Measurements from ENCODE around the gene AAMP.
"Not testable (repeated sequence)": the region's sequence is repeated elsewhere in the genome, so short reads cannot be mapped to it uniquely, and the experiment has no call there.

Gene AAMP

DNA sequence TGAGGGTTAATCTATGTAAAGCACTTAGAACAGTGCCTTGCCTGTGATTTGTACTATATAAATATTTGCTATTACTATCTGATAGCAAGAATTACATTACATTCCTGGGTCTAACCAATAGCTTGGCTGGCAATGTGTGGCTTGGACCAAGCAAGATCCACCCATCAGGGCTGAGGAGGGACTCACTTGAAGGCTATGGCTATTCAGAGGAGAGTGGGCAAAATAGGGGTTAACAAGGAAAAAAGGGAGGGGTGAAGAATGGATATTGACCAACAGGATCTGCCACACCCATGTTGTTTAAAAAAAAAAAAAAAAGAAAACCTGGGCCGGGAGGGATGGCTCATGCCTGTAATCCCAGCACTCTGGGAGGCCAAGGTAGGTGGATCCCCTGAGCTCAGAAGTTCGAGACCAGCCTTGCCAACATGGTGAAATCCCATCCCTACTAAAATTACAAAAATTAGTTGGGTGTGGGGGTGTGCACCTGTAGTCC lies 42.4 kb upstream of the AAMP start:
- Histone ChIP-seq H3K4me3 (ENCODE audit: insufficient read depth, low read length, poor library complexity, severe bottlenecking) (no peak overlapping the region), H3K79me2 (ENCODE audit: insufficient read depth, low read length) (no peaks in the 10 kb centered on the region), H3K4me2 (ENCODE audit: low read depth, low read length, poor library complexity, severe bottlenecking) (no peak overlapping the region), H4K20me1 (ENCODE audit: low read depth, low read length) (no peaks in the 10 kb centered on the region), H3F3A (ENCODE audit: insufficient read depth) (no peaks in the 10 kb centered on the region), H3K9me3 (ENCODE audit: insufficient read depth, low read length) (no peaks in the 10 kb centered on the region), H3K9me2 (replicated peaks; ENCODE audit: insufficient read depth, low read length) (no peaks in the 10 kb centered on the region), H3K27ac (ENCODE audit: low read depth, low read length) (no peak overlapping the region), H3K27me3 (ENCODE audit: low read length) (no peaks in the 10 kb centered on the region), H2AFZ (ENCODE audit: low read depth, low read length, severe bottlenecking) (no peak overlapping the region), H3K36me3 (ENCODE audit: low read length) (no peaks in the 10 kb centered on the region), H3K9ac (ENCODE audit: low read length) (no peak overlapping the region)
- no peak for TF ChIP-seq EZH2phosphoT487 (conservative IDR thresholded peaks at IDR 0.05; ENCODE audit: low read length)
- TF ChIP-seq, protein P1, sequence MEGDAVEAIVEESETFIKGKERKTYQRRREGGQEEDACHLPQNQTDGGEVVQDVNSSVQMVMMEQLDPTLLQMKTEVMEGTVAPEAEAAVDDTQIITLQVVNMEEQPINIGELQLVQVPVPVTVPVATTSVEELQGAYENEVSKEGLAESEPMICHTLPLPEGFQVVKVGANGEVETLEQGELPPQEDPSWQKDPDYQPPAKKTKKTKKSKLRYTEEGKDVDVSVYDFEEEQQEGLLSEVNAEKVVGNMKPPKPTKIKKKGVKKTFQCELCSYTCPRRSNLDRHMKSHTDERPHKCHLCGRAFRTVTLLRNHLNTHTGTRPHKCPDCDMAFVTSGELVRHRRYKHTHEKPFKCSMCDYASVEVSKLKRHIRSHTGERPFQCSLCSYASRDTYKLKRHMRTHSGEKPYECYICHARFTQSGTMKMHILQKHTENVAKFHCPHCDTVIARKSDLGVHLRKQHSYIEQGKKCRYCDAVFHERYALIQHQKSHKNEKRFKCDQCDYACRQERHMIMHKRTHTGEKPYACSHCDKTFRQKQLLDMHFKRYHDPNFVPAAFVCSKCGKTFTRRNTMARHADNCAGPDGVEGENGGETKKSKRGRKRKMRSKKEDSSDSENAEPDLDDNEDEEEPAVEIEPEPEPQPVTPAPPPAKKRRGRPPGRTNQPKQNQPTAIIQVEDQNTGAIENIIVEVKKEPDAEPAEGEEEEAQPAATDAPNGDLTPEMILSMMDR (IDR thresholded peaks at IDR 0.05; ENCODE audit: insufficient read depth, low read length, poor library complexity, severe bottlenecking) = no peak

DNA sequence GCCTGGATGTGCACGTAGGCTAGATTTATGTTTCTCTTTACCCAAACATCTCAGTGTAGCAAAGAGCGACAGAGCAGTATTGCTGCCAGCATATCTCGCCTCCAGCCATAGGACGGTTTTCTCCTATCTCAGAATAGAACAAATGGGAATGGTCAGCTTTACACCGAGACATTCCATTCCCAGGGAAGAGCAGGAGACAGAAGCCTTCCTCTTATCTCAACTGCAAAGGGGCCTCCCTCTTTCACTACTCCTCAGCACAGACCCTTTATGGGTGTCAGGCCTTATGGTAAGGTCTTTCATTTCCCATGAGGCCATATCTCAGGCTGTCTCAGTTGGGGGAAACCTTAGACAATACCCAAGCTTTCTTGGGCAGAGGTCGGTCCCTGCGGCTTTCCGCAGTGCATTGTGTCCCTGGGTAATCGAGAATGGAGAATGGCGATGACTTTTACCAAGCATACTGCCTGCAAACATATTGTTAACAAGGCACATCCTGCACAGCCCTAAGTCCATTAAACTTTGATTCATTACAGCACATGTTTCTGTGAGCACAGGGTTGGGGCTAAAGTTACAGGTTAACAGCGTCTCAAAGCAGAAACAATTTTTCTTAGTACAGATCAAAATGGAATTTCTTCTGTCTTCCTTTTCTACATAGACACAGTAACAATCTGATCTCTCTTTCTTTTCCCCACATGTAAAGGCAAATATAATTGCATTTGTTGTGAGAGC lies 41.8 kb upstream of the AAMP start:
- H3K9me3 ChIP-seq (ENCODE audit: insufficient read depth, low read length); H3K27me3 ChIP-seq (ENCODE audit: low read length); H3K9ac ChIP-seq (ENCODE audit: low read length); H3K4me3 ChIP-seq (ENCODE audit: insufficient read depth, low read length, poor library complexity, severe bottlenecking); H3K36me3 ChIP-seq (ENCODE audit: low read length); H3K79me2 ChIP-seq (ENCODE audit: insufficient read depth, low read length); H2AFZ ChIP-seq (ENCODE audit: low read depth, low read length, severe bottlenecking); H4K20me1 ChIP-seq (ENCODE audit: low read depth, low read length); H3F3A ChIP-seq (ENCODE audit: insufficient read depth); H3K27ac ChIP-seq (ENCODE audit: low read depth, low read length); H3K9me2 ChIP-seq (replicated peaks; ENCODE audit: insufficient read depth, low read length); H3K4me2 ChIP-seq (ENCODE audit: low read depth, low read length, poor library complexity, severe bottlenecking): not testable (repeated sequence)

DNA sequence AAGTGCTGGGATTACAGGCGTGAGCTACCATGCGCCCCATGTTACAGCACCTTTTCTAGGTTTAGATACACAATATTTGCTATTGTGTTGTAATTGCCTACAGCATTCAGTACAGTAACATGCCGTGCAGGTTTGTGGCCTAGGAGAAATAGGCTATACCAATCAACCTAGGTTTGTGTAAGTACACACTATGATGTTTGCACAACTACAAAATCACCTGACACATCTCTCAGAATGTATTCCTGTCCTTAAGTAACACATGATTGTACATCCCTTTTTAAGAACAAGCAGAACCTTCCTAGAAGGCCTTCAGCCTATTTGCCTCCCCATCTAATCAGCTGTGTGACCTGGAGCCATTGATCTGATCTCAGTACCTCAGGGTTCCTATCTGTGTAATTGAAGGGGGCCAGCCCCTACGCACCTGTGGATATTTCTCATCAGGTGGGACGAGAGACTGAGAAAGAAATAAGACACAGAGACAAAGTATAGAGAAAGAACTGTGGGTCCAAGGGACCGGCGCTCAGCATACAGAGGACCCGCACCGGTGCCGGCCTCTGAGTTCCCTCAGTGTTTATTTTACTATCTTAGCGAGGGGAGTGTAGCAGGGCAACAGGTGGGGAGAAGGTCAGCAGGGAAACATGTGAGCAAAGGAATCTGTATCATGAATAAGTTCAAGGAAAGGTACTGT lies 41.1 kb upstream of the AAMP start:
- H3K4me3 ChIP-seq (ENCODE audit: insufficient read depth, low read length, poor library complexity, severe bottlenecking) = no peak overlapping the region
- no peaks in the 10 kb centered on the region for H4K20me1 ChIP-seq (ENCODE audit: low read depth, low read length)
- no peaks in the 10 kb centered on the region for H3K27me3 ChIP-seq (ENCODE audit: low read length)
- H2AFZ ChIP-seq (ENCODE audit: low read depth, low read length, severe bottlenecking) = no peak overlapping the region
- H3K4me2 ChIP-seq (ENCODE audit: low read depth, low read length, poor library complexity, severe bottlenecking) = no peak overlapping the region
- no peaks in the 10 kb centered on the region for H3F3A ChIP-seq (ENCODE audit: insufficient read depth)
- no peaks in the 10 kb centered on the region for H3K79me2 ChIP-seq (ENCODE audit: insufficient read depth, low read length)
- no peaks in the 10 kb centered on the region for H3K9me2 ChIP-seq (replicated peaks; ENCODE audit: insufficient read depth, low read length)
- H3K9ac ChIP-seq (ENCODE audit: low read length) = no peak overlapping the region
- TF ChIP-seq, protein P1 (IDR thresholded peaks at IDR 0.05; ENCODE audit: insufficient read depth, low read length, poor library complexity, severe bottlenecking) = no peak
- TF ChIP-seq EZH2phosphoT487 (conservative IDR thresholded peaks at IDR 0.05; ENCODE audit: low read length) = no peak
- H3K27ac ChIP-seq (ENCODE audit: low read depth, low read length) = no peak overlapping the region
- no peaks in the 10 kb centered on the region for H3K9me3 ChIP-seq (ENCODE audit: insufficient read depth, low read length)
- no peaks in the 10 kb centered on the region for H3K36me3 ChIP-seq (ENCODE audit: low read length)

All from SU-DHL-6 (cell line).